HepG2 (cell line): ENCODE data around the gene DIS3L2. TPM values are rescaled to one million over a fixed set of nuclear protein-coding genes. Genes with fewer than 3 reads are reported as not detected.

Source experiments
- ATAC-seq: fragments of 200-7000 bp; cut with Tn5 transposase; 3 replicates; pipeline ENCODE4 v1.9.1; 2020; ENCODE audit warnings: mild to moderate bottlenecking, moderate library complexity
- BruUV-seq: library from RNA; stranded (reverse); fragments of 400-500 nt; replicated peaks from 2 replicates; lab custom pipeline; 2021; lab: Mats Ljungman, UMichigan
- CTCF ChIA-PET: fragments of 300-600 bp; formaldehyde crosslinking; extraction: SDS; loops from one replicate; lab custom pipeline; 2021; ENCODE audit warnings: low total read pairs, inconsistent platforms, low intra/inter-chr PET ratio; lab: Yijun Ruan, JAX
- POLR2A ChIA-PET: fragments of 350-600 bp; sonication (Branson Sonifier 250); formaldehyde crosslinking; loops from one replicate; lab custom pipeline; 2020; ENCODE audit warnings: antibody characterized with exemption, inconsistent platforms; lab: Yijun Ruan, JAX
- DNase-seq: peaks from one replicate; pipeline ENCODE4 v3.0.0-alpha.2; 2015; ENCODE audit warnings: low spot score
- FAIRE-seq: peaks from 3 replicates; lab custom pipeline; 2011; peaks lifted over from hg19 to GRCh38; lab: Jason Lieb, UNC
- H2AFZ ChIP-seq: one replicate; pipeline ENCODE4 v1.6.1; 2011; ENCODE audit warnings: low read length, inconsistent platforms
- H3K27ac ChIP-seq: fragments of 300-600 bp; 3 replicates; pipeline ENCODE4 v1.8.0; 2011; ENCODE audit warnings: mixed run types, mild to moderate bottlenecking, mixed read lengths, low read length, inconsistent platforms; ENCODE audit not compliant: insufficient read depth; ENCODE audit errors: extremely low read length
- H3K27me3 ChIP-seq, 2 experiments: fragments of 200-600 bp in 1 of 2; 2 replicates in 1 of 2; 3 replicates in 1 of 2; pipeline versions ENCODE4 v1.6.0 to v1.8.0; 2011; ENCODE audit warnings: low read length in 2 of 2, mild to moderate bottlenecking in 2 of 2, moderate library complexity in 2 of 2, inconsistent platforms in 1 of 2; ENCODE audit not compliant: insufficient read depth in 2 of 2, control insufficient read depth in 1 of 2
- H3K36me3 ChIP-seq, 2 experiments: fragments of 200-600 bp in 1 of 2; replicated peaks in 1 of 2; 2 replicates in 1 of 2; 3 replicates in 1 of 2; pipeline versions ENCODE4 v1.5.1 to v1.8.0; 2011; ENCODE audit warnings: low read length in 2 of 2, inconsistent platforms in 1 of 2; ENCODE audit not compliant: insufficient read depth in 2 of 2, control insufficient read depth in 1 of 2
- H3K4me1 ChIP-seq: 2 replicates; pipeline ENCODE4 v1.5.1; 2012; ENCODE audit warnings: low read length, inconsistent platforms; ENCODE audit not compliant: insufficient read depth
- H3K4me2 ChIP-seq: 2 replicates; pipeline ENCODE4 v1.6.0; 2011; ENCODE audit warnings: low read depth, low read length, inconsistent platforms
- H3K4me3 ChIP-seq, 3 experiments: fragments of 200-600 bp in 1 of 3; sonication (generic), shearing (Covaris generic) in 1 of 3; replicated peaks in 1 of 3; 2 replicates each; pipeline ENCODE4 v1.5.1; 2011 to 2016; ENCODE audit warnings: low read length in 3 of 3, inconsistent platforms in 2 of 3, low read depth in 2 of 3, mild to moderate bottlenecking in 2 of 3, control low read depth in 1 of 3, mixed read lengths in 1 of 3; ENCODE audit not compliant: insufficient read depth in 1 of 3
- H3K79me2 ChIP-seq: one replicate; pipeline ENCODE4 v1.6.1; 2011; ENCODE audit warnings: low read length, inconsistent platforms; ENCODE audit not compliant: insufficient read depth
- H3K9ac ChIP-seq: 2 replicates; pipeline ENCODE4 v1.6.0; 2011; ENCODE audit warnings: mild to moderate bottlenecking, low read depth, low read length, inconsistent platforms; ENCODE audit not compliant: insufficient read depth
- H3K9me3 ChIP-seq: 2 replicates; pipeline ENCODE4 v1.5.1; 2012; ENCODE audit warnings: mild to moderate bottlenecking, low read length
- H4K20me1 ChIP-seq: 2 replicates; pipeline ENCODE4 v1.6.0; 2011; ENCODE audit warnings: inconsistent platforms, mild to moderate bottlenecking, low read length, moderate library complexity; ENCODE audit not compliant: insufficient read depth
- ATAD3A ChIP-seq: sonication (generic); formaldehyde crosslinking; IDR thresholded peaks from 2 replicates; pipeline ENCODE4 v1.4.0; 2020; ENCODE audit warnings: missing genetic modification reagents
- CCAR2 ChIP-seq: fragments of 200-400 bp; formaldehyde crosslinking; optimal IDR thresholded peaks from 2 replicates; pipeline ENCODE3; 2018; ENCODE audit warnings: low read depth, mild to moderate bottlenecking, low read length, moderate library complexity
- EHMT2 ChIP-seq: fragments of 200-600 bp; sonication (generic); IDR thresholded peaks from 2 replicates; pipeline ENCODE4 v1.7.0; 2017; ENCODE audit warnings: antibody characterized with exemption, low read depth, low read length, borderline replicate concordance
- FOXC1 ChIP-seq: sonication (generic); formaldehyde crosslinking; IDR thresholded peaks from 2 replicates; pipeline ENCODE4 v1.8.0; 2022; ENCODE audit warnings: mild to moderate bottlenecking, missing genetic modification reagents, borderline replicate concordance
- GFI1 ChIP-seq: sonication (generic); formaldehyde crosslinking; IDR thresholded peaks from 2 replicates; pipeline ENCODE4 v1.5.0; 2020; ENCODE audit warnings: missing genetic modification reagents, mild to moderate bottlenecking, borderline replicate concordance
- HIC2 ChIP-seq: sonication (generic); formaldehyde crosslinking; IDR thresholded peaks from 2 replicates; pipeline ENCODE4 v1.9.0; 2022; ENCODE audit warnings: low read depth, missing genetic modification reagents
- KDM3A ChIP-seq: IDR thresholded peaks from 2 replicates; pipeline ENCODE4 v1.6.1; 2018; ENCODE audit warnings: low read depth, missing compliant biosample characterization
- NFE2 ChIP-seq: sonication (generic); formaldehyde crosslinking; IDR thresholded peaks from 2 replicates; pipeline ENCODE4 v1.4.0; 2020; ENCODE audit warnings: missing genetic modification reagents
- TAF15 ChIP-seq: fragments of 200-400 bp; formaldehyde crosslinking; IDR thresholded peaks from one replicate; pipeline ENCODE4 v1.6.1; 2018; ENCODE audit warnings: mild to moderate bottlenecking, low read depth, low read length; ENCODE audit not compliant: poor library complexity, severe bottlenecking
- ZFP91 ChIP-seq: sonication (generic); formaldehyde crosslinking; IDR thresholded peaks from 2 replicates; pipeline ENCODE4 v1.9.0; 2022; ENCODE audit warnings: missing genetic modification reagents, mild to moderate bottlenecking, borderline replicate concordance
- ZNF292 ChIP-seq: sonication (generic); formaldehyde crosslinking; IDR thresholded peaks from 2 replicates; pipeline ENCODE4 v1.8.1; 2022; ENCODE audit warnings: mild to moderate bottlenecking, low read depth, missing genetic modification reagents, borderline replicate concordance
- ZNF407 ChIP-seq: sonication (generic); formaldehyde crosslinking; IDR thresholded peaks from one replicate; pipeline ENCODE4 v1.5.1; 2020; ENCODE audit warnings: mild to moderate bottlenecking, missing genetic modification reagents; ENCODE audit errors: not compliant biosample characterization
- ZNF678 ChIP-seq: sonication (generic); formaldehyde crosslinking; IDR thresholded peaks from 2 replicates; pipeline ENCODE4 v1.4.0; 2020; ENCODE audit warnings: mild to moderate bottlenecking, missing genetic modification reagents
- ZSCAN30 ChIP-seq: sonication (generic); formaldehyde crosslinking; IDR thresholded peaks from 2 replicates; pipeline ENCODE4 v1.5.0; 2020; ENCODE audit warnings: mild to moderate bottlenecking, missing genetic modification reagents
- in situ Hi-C: cut with HindIII; loops from 2 replicates; pipeline ENCODE4 v1.10.0; 2017; ENCODE audit warnings: low pct_unique_long_range_greater_than_20kb; ENCODE audit not compliant: extremely low pct_ligation_motif_present
- intact Hi-C: fragments of 100-400 bp; cut with micrococcal nuclease; formaldehyde crosslinking; loops from one replicate; pipeline ENCODE4 v1.10.0; 2022; ENCODE audit not compliant: unreplicated experiment
- polyA plus RNA-seq, 8 experiments: library from polyadenylated mRNA; depleted of rRNA in 3 of 8; stranded (reverse) in 7 of 8; unstranded in 1 of 8; fragments of >200 nt; fragmentation: Illumina TruSeq in 4 of 8; extraction: Trizol in 4 of 8; gene quantifications; 2 replicates each; pipeline versions ENCODE4 v1.2.1 to v1.2.3, GENCODE V29; 2011 to 2016; ENCODE audit warnings: low read depth in 4 of 8, missing spikeins in 1 of 8, mixed read lengths in 1 of 8; ENCODE audit not compliant: insufficient read depth in 1 of 8
- total RNA-seq, 5 experiments: library from RNA; depleted of rRNA; stranded (reverse); fragments of >200 nt; fragmentation: Illumina TruSeq; extraction: Trizol; gene quantifications; 2 replicates each; pipeline ENCODE4 v1.2.3, GENCODE V29; 2016; ENCODE audit warnings: low read depth in 1 of 5

Gene DIS3L2
- total and polyA plus RNA-seq, 2 of the 13 experiments (the other 11 are each of a cell fraction or from before 2014, with no cell fraction given): 7.0 to 23.9 TPM

- Histone ChIP-seq H3K9ac (no peak overlapping the region), H3K4me3 (no peak overlapping the region), H3K9me3 (no peaks in the 10 kb centered on the region), H3K27me3 (no peaks in the 10 kb centered on the region), H2AFZ (no peak overlapping the region), H3K27ac (no peak overlapping the region), H3K4me2 (no peak overlapping the region), H3K79me2 (no peaks in the 10 kb centered on the region), H3K4me1 (peaks cover 16% of the 10 kb centered on the region), H4K20me1 (no peaks in the 10 kb centered on the region), H3K36me3 (no peaks in the 10 kb centered on the region)
- ChIA-PET CTCF (no interaction called here), POLR2A (no interaction called here)
- ATAC-seq: no peak
- no peak for FAIRE-seq
- no TSS peak for BruUV-seq
- intact Hi-C loops (no loop called here), in situ Hi-C loops (no loop called here)
- no peak for DNase-seq
- TF ChIP-seq CCAR2: no peak
- TF ChIP-seq NFE2 (CRISPR knock-in tag): no peak
- TF ChIP-seq TAF15: no peak
- no peak for TF ChIP-seq ZNF292 (CRISPR knock-in tag)
- no peak for TF ChIP-seq ATAD3A (CRISPR knock-in tag)
- no peak for TF ChIP-seq ZFP91 (CRISPR knock-in tag)
- no peak for TF ChIP-seq ZNF407 (CRISPR knock-in tag)
- no peak for TF ChIP-seq ZSCAN30 (CRISPR knock-in tag)
- no peak for TF ChIP-seq HIC2 (CRISPR knock-in tag)
- TF ChIP-seq ZNF678 (CRISPR knock-in tag): no peak
- no peak for TF ChIP-seq KDM3A (CRISPR knock-in tag)
- no peak for TF ChIP-seq EHMT2
- no peak for TF ChIP-seq FOXC1 (CRISPR knock-in tag)
- no peak for TF ChIP-seq GFI1
Observed at GRCh38 chr2:232120911-232121310, 159.4 kb downstream of the DIS3L2 start.
